ENCODE results near the gene BATF2. TPM values are rescaled to one million over a fixed set of nuclear protein-coding genes. Genes with fewer than 3 reads are reported as not detected.

The BATF2 gene
- total RNA-seq, 1 experiment from 2014 or later, result 0.72 TPM

GRCh38 chr11:64959498-64959897, 37.3 kb downstream of the BATF2 start:
- no peak overlapping the region for H3K4me2 ChIP-seq (ENCODE audit: insufficient read depth, insufficient read length, low read length)
- no peaks in the 10 kb centered on the region for H3K36me3 Mint-ChIP-seq (ENCODE audit: insufficient read depth in 1 of 3, low read depth in 3 of 3)
- H3T11ph ChIP-seq (ENCODE audit: low read length), result no peak overlapping the region
- no peak overlapping the region for H3K23ac ChIP-seq (ENCODE audit: insufficient read length, low read depth, low read length)
- no peak overlapping the region for H3K56ac ChIP-seq (ENCODE audit: insufficient read length, low read depth, low read length)
- no peaks in the 10 kb centered on the region for H3K9me3 ChIP-seq (ENCODE audit: control insufficient read depth, low read depth, low read length)
- H3K4ac ChIP-seq (ENCODE audit: low read depth, low read length), result no peak overlapping the region
- H3K4me3 Mint-ChIP-seq, result no peak overlapping the region
- H3K27me3 Mint-ChIP-seq (ENCODE audit: low read depth), result no peaks in the 10 kb centered on the region; the same call in 1 of the 2 replicates
- no peaks in the 10 kb centered on the region for H3K4me1 ChIP-seq (ENCODE audit: insufficient read depth, low read length)
- no peak overlapping the region for H2BK5ac ChIP-seq (ENCODE audit: insufficient read length, low read length)
- no CpG with 5 or more reads among the region's 3 CpGs for WGBS (ENCODE audit: extremely low coverage, insufficient read length, low lambda C conversion rate)
- H4K8ac ChIP-seq (replicated peaks; ENCODE audit: insufficient read length, low read depth, low read length), result no peak overlapping the region
- no peak for DNase-seq
- H3K4me1 Mint-ChIP-seq, result no peaks in the 10 kb centered on the region
- H3K9me3 Mint-ChIP-seq, result no peaks in the 10 kb centered on the region
- H2BK15ac ChIP-seq (ENCODE audit: low read depth, low read length), result no peak overlapping the region
- no peak overlapping the region for H2AFZ ChIP-seq (ENCODE audit: low read length)
- no peak overlapping the region for H4K91ac ChIP-seq (ENCODE audit: insufficient read length, low read depth, low read length)
- no peak for TF ChIP-seq CTCF (conservative IDR thresholded peaks at IDR 0.05)
- H3K79me1 ChIP-seq (ENCODE audit: insufficient read depth, low read depth, low read length, poor library complexity, severe bottlenecking), result no peaks in the 10 kb centered on the region
- no peak overlapping the region for H4K5ac ChIP-seq (ENCODE audit: insufficient read length, low read depth, low read length)
- no peak overlapping the region for H3K27ac Mint-ChIP-seq
- no peak overlapping the region for H2BK12ac ChIP-seq (ENCODE audit: insufficient read length, low read depth, low read length)
- H2AK5ac ChIP-seq (ENCODE audit: insufficient read length, low read length), result no peak overlapping the region
- no peaks in the 10 kb centered on the region for H3K27me3 ChIP-seq (ENCODE audit: insufficient read depth, low read length)
- no peak overlapping the region for H3K14ac ChIP-seq (ENCODE audit: insufficient read depth, low read length)
- no peak overlapping the region for H3K18ac ChIP-seq (ENCODE audit: insufficient read length, low read depth, low read length)
- no peaks in the 10 kb centered on the region for H3K23me2 ChIP-seq (ENCODE audit: insufficient read length, low read depth, low read length, poor library complexity, severe bottlenecking)
- H4K20me1 ChIP-seq (ENCODE audit: control insufficient read depth, insufficient read depth, insufficient read length), result no peaks in the 10 kb centered on the region
- no peak overlapping the region for H3K27ac ChIP-seq (ENCODE audit: insufficient read length, low read depth, low read length)
- H3K79me2 ChIP-seq (ENCODE audit: insufficient read depth, low read length), result no peaks in the 10 kb centered on the region
- H3K9ac ChIP-seq (ENCODE audit: extremely low read depth, insufficient read length, low read length), result no peak overlapping the region
- no peak overlapping the region for H2BK20ac ChIP-seq (ENCODE audit: low read depth, low read length, poor library complexity, severe bottlenecking)
- H2BK120ac ChIP-seq (ENCODE audit: low read depth, low read length, poor library complexity, severe bottlenecking), result no peak overlapping the region

All from H9 (cell line).